ENCODE results near the gene MTOR.
"Not testable (repeated sequence)": the region's sequence is repeated elsewhere in the genome, so short reads cannot be mapped to it uniquely, and the experiment has no call there.

Gene MTOR

GRCh38 chr1:11280719-11281376 lies 18.5 kb upstream of the MTOR start:
- DNase-seq (ENCODE audit: low read depth in 3 of 3), result no peak

- no peak for DNase-seq (ENCODE audit: low read depth in 3 of 3)
Observed at GRCh38 chr1:11279630-11280029, 17.3 kb upstream of the MTOR start.

DNA sequence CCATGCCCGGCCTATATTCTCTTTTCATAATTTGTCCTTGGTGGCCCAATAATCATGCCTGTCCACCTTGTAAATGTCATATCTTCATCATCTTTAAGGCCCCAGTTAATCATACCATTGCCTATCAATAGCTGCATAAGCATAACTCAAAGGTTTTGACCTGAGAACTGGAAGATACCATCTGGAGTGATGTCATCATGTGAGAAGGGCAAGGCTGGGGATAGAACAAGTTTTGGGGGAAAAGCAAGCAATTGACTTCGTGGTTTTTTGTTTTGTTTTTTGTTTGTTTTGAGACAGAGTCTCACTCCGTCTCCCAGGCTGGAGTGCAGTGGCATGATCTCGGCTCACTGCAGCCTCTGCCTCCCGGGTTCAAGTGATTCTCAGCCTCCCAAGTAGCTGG lies 16.8 kb upstream of the MTOR start:
- no peak for DNase-seq (ENCODE audit: low read depth in 3 of 3)

DNA sequence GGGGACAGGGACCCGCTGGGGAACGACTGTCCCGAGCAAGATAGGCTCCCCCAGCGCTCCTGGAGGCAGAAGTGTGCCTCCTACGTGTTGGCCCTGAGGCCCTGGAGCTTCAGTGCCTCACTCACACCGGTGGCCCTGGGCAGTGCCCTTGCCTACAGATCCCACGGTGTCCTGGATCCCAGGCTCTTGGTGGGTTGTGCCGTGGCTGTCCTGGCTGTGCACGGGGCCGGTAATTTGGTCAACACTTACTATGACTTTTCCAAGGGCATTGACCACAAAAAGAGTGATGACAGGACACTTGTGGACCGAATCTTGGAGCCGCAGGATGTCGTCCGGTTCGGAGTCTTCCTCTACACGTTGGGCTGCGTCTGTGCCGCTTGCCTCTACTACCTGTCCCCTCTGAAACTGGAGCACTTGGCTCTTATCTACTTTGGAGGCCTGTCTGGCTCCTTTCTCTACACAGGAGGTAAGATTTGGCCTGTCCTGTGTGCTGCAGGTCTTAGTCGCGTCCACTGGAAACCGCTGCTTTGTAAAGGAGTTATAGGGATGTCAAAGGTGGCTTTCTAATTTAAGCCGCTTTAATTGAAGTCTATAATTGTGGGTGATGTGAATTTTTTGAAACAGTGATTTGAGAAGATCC lies 11.4 kb upstream of the MTOR start:
- peak in 2 of 3 experiments; percentile 11 to 12 for DNase-seq (ENCODE audit: low read depth in 3 of 3)

GRCh38 chr1:11272832-11273594 lies 10.7 kb upstream of the MTOR start, which contains the start of gene UBIAD1:
Gene UBIAD1 (plus strand): TSS chr1:11273198. CDS start chr1:11273532, 334 bp downstream.
- DNase-seq (ENCODE audit: low read depth in 3 of 3), result peak; percentile 72 to 79 (median 75)

DNA sequence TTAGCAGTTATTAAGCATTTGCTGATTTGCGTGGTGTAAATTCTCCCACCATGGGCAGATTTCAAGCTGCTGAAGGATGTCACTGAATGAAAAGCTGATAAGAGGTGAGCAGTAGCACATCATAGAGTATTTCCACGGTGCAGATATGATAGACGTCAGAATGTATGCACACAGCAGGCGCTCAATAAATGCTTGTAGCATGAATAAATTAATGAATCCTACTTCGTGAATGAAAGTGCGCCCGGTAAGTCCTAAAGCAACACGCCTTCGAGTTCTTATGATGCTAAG lies 10.1 kb upstream of the MTOR start:
- DNase-seq (ENCODE audit: low read depth in 3 of 3), result no peak

GRCh38 chr1:11267350-11268337 lies 5.3 kb upstream of the MTOR start:
- DNase-seq (ENCODE audit: low read depth in 3 of 3), result not testable (repeated sequence)

DNA sequence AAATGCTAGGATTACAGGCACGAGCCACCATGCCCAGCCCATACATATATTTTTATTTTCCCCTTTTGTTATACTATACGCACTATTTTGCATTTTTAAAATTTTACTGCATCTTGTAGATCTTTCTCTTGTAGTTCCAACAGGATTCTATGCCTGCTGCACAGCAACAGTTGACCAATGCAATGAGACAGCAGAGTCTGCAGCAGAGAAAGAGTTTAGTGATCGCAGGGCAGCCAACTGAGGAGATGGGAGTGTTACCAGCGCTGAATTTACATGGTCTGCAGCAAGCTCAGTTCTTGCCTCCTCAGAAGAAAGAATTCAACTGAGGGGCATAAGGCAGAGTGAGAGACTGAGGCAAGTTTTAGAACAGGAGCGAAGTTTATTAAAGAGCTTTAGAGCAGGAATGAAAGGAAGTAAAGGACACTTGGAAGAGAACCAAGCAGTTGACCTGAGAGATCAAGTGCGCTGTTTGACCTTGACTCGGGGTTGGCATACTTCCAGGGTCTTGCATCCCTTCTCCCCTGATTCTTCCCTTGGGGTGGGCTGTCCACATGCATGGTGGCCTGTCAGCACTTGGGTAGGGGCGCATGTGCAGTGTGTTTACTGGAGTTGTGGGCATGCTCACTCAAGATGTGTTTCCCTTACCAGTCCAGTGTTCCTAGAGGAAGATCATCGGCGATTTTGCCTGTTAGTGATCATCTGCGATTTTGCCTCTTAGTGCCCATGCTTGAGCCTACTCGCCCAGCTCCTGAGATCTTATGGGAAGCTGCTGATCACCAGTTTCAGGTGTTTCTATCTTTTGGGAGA lies 4.1 kb upstream of the MTOR start:
- DNase-seq (ENCODE audit: low read depth in 3 of 3), result no peak

DNA sequence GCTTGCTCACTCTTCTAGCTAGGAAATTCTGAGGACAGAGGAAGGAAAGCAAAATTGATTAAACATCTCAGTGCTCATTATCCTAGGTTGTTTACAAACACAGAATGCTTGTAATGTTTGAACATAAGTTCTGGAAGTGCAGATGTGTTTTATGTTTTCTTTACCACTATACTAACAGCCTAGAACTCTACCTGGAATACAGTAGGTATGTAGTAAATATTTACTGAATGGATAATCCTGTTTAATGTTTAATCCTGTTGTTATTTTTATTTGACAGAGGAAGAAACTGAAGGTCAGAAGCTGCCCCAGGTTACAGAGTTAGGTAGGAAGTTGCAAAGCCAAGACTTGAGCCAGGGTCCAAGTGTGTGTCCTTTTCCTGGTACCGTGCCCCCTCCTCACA lies 6.1 kb downstream of the MTOR start:
- DNase-seq (ENCODE audit: low read depth in 3 of 3), result no peak

- DNase-seq (ENCODE audit: low read depth in 3 of 3), result no peak
Observed at GRCh38 chr1:11253226-11253625, 9.1 kb downstream of the MTOR start.

- DNase-seq (ENCODE audit: low read depth in 3 of 3), result no peak
Observed at GRCh38 chr1:11252538-11252937, 9.8 kb downstream of the MTOR start.

DNA sequence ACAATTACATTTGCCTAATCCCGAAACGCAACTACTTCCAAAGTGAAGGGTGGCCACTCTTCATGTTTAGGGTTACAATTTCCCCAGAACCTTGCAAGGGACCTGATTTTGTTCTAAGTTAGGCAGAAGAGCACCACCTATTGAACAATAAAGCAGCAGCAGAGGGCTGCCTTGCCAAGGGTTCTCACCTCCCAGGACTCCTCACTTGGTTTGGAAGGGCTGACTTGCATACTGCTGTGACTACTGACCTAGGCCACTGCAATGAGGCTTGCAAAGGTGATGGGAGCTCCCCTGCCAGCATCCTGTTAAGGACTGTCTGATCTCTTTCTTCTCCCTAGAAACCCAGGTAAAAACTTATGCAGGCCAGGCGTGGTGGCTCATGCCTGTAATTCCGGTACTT lies 14.2 kb downstream of the MTOR start:
- no peak for DNase-seq (ENCODE audit: low read depth in 3 of 3)

GRCh38 chr1:11245904-11246719 lies 16.2 kb downstream of the MTOR start:
- DNase-seq (ENCODE audit: low read depth in 3 of 3), result no peak

DNA sequence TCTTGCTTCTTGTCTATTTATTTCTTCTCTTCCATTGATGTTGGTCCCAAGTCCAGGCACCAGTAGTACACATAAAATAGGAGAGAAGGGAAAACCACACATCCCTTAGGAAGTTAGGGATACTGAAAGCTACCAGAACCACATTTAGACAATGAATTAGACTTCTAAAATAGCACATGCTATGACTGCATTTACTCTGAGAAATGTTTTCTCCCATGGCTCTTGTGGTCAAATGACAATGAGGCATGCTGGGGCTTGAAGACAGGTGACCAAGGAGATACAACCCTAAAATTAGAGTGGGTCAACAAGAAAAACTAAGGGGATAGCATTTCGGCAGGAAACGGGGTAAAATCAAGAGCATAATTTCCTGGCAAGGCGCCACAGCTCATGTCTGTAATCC lies 17.1 kb downstream of the MTOR start:
- DNase-seq (ENCODE audit: low read depth in 3 of 3), result no peak

DNA sequence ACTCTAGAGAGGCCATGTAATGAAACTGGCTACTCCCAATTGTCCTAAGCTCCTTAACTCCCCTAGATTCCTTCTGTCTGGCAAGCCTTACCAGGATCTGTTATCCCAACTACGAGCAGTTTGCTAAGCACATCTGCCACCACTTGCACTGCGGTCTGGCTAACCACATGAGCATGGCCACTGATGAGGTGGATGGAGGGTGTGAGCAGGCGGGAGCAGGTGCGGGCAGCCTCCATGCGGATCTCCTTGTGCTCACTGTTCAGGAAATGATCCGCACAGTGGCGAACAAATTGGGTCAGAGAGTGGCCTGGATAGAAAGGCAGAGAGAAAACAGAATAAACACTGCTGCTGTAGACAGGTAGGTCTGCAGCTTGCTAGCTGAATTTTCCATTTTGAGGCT lies 24.0 kb downstream of the MTOR start:
- no peak for DNase-seq (ENCODE audit: low read depth in 3 of 3)

GRCh38 chr1:11237356-11237755 lies 25.0 kb downstream of the MTOR start:
- no peak for DNase-seq (ENCODE audit: low read depth in 3 of 3)

GRCh38 chr1:11233208-11233607 lies 29.1 kb downstream of the MTOR start:
- no peak for DNase-seq (ENCODE audit: low read depth in 3 of 3)

DNA sequence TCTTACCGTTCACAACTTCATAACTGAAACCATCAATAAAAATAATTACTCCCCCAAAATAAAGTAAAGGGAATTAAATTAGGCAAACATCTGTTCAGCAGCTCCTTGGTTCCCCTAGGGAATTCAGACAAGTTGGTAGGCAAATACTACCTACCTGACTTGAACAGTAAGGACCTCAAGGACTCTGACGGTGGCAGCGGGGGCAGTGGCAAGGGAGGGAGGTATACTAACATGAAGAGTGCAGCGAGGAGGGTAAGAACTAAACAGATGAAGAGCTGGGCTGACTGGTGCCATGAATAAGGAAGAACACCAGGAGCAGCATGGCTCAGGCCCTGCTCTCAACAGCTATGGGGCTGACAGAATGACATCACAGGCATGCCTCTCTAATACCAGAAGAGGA lies 33.1 kb downstream of the MTOR start:
- DNase-seq (ENCODE audit: low read depth in 3 of 3), result no peak

GRCh38 chr1:11227106-11228077 lies 35.0 kb downstream of the MTOR start:
- DNase-seq (ENCODE audit: low read depth in 3 of 3), result no peak
